22Rv1 (cell line): ENCODE results near the gene CDK3.

Experiments
- CTCF ChIP-seq: fragments of 450-650 bp; IDR thresholded peaks from 2 replicates; pipeline ENCODE4 v1.5.1; 2017; ENCODE audit warnings: mild to moderate bottlenecking
- ZFX ChIP-seq: fragments of 450-650 bp; IDR thresholded peaks from 2 replicates; pipeline ENCODE4 v1.6.1; 2017; ENCODE audit warnings: antibody characterized with exemption, borderline replicate concordance

- TF ChIP-seq CTCF (no peak), ZFX (no peak)
Measured at GRCh38 chr17:76025294-76025693, 24.6 kb downstream of the CDK3 start.
